Mesodermal cell (in vitro differentiated cells): Measurements from ENCODE around the gene CHCHD3.

Source experiments
- H3K27ac ChIP-seq: 2 replicates; pipeline ENCODE4 v1.7.0; 2013; ENCODE audit warnings: mild to moderate bottlenecking, low read depth, low read length, moderate library complexity; ENCODE audit not compliant: severe bottlenecking
- H3K36me3 ChIP-seq: 2 replicates; pipeline ENCODE4 v1.7.1; 2013; ENCODE audit warnings: mild to moderate bottlenecking, low read length, moderate library complexity; ENCODE audit not compliant: control insufficient read depth, insufficient read depth
- H3K4me1 ChIP-seq: one replicate; pipeline ENCODE4 v1.7.1; 2013; ENCODE audit warnings: mild to moderate bottlenecking, low read length; ENCODE audit not compliant: insufficient read depth, control insufficient read depth, poor library complexity, severe bottlenecking
- H3K4me3 ChIP-seq: 2 replicates; pipeline ENCODE4 v1.7.0; 2013; ENCODE audit warnings: low read length, control low read depth, mild to moderate bottlenecking; ENCODE audit not compliant: insufficient read depth, poor library complexity, severe bottlenecking; ENCODE audit errors: extremely low read depth
- H3K9me3 ChIP-seq: 2 replicates; pipeline ENCODE4 v1.7.1; 2013; ENCODE audit warnings: mild to moderate bottlenecking, low read length, moderate library complexity; ENCODE audit not compliant: control insufficient read depth
- WGBS, 2 experiments: methylation state at CpG; one replicate each; pipeline ENCODE4 v1.1.5; 2013; ENCODE audit warnings: missing lambda C conversion rate in 2 of 2; ENCODE audit not compliant: insufficient coverage in 2 of 2; 5-methylcytosine and 5-hydroxymethylcytosine counted together

CHCHD3 gene

DNA sequence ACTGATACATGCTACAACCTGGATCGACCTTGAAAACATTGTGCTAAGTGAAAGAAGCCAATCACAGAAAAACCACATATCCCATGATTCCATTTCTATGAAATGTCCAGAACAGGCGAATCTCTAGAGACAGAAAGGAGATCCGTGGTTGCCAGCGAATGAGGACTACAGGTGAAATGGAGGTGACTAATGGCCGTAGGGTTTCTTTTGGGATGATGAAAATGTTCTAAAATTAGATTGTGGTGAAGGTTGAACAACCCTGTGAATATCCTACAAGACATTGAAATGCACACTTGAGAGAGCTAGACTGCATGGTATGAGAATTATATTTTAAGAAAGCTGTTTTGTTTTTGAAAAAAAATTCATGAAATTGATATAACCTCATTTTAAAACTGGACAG, 317.1 kb downstream of the CHCHD3 start:
- H3K4me3 ChIP-seq: no peak overlapping the region
- H3K27ac ChIP-seq: no peak overlapping the region
- H3K9me3 ChIP-seq: peaks cover 4% of the 10 kb centered on the region
- H3K4me1 ChIP-seq: no peaks in the 10 kb centered on the region
- 89 to 96% methylated on average over 3 to 4 of the region's 5 CpGs for WGBS, 2 experiments
- H3K36me3 ChIP-seq: no peaks in the 10 kb centered on the region

DNA sequence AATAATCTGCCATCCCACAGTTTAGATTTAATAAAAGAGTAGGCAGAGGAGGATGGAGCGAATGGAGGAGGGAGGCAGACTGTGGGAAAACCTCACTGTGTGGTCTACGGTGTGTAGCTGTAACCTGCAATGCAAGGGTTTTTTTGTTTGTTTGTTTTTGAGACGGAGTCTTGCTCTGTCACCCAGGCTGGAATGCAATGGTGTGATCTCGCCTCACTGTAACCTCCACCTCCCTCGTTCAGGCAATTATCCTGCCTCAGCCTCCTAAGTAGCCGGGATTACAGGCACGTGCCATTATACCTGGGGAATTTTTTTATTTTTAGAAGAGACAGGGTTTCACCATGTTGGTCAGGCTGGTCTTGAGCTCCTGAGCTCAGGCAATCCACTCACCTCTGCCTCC, 321.0 kb downstream of the CHCHD3 start:
- Histone ChIP-seq H3K4me3 (no peak overlapping the region), H3K36me3 (no peaks in the 10 kb centered on the region), H3K27ac (no peak overlapping the region), H3K4me1 (no peaks in the 10 kb centered on the region), H3K9me3 (no peaks in the 10 kb centered on the region)
- 53 to 58% methylated on average over 3 to 4 of the region's 7 CpGs for WGBS, 2 experiments

DNA sequence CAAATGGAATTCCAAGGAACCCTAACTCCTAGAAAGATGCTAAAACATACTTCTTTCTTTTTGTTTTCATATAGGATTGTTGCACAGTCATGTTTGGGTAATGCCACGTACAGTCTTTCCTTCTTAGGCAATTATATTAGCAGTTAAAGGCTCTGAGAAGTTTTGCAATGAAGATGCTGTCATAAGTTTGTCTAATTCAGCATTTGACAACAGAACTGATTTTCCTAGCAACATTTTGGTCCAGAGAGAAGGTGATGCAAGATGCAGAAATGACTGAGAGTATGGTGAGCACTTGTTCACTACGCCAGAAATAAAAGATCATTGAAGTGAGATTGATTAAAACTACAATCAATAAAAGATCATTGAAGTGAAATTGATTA, 321.7 kb downstream of the CHCHD3 start:
- H3K4me3 ChIP-seq: no peak overlapping the region
- no peaks in the 10 kb centered on the region for H3K9me3 ChIP-seq
- H3K4me1 ChIP-seq: no peaks in the 10 kb centered on the region
- no peaks in the 10 kb centered on the region for H3K36me3 ChIP-seq
- H3K27ac ChIP-seq: no peak overlapping the region
- WGBS, 2 experiments: no CpG with 5 or more reads among the region's 2 CpGs

DNA sequence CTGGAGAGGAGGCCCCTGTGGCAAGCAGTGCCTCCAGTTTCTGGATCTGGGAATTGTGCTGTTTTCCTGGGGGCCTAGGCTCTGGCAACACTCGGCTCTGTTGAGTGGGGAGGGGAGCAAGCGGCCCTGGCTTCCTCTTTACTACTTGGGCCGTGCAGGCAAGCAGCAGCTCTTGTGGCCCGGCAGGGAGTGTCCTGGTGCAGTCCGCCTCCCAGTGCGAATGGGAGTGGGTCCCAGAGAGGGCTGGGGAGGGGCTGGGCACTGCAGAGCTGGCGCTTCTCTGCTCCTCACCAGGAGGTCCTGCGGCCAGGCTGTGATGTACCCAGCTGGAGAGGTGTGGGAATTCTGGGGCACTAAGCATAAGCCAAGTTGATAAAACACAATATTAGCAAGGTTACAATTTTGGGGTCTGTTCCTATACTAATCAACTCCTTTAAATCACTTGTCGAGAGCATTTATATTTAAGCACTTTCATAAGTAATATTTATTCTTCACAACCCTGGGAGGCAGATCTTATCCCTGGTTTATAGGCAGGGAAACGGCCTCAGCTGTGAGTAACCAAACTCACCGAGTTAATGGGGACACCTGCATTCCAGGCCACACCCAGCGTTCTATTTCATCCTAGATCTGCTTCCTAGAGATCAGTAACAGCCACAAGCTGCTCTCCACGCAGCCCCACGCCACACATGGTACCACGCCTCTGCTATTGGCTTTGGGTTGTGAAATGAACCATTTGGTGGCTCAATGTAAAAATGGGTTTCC, 322.2 kb downstream of the CHCHD3 start:
- H3K36me3 ChIP-seq: no peaks in the 10 kb centered on the region
- no peaks in the 10 kb centered on the region for H3K4me1 ChIP-seq
- WGBS, 2 experiments: 81 to 84% methylated on average over 10 to 11 of the region's 15 CpGs
- H3K4me3 ChIP-seq: no peak overlapping the region
- no peak overlapping the region for H3K27ac ChIP-seq
- no peaks in the 10 kb centered on the region for H3K9me3 ChIP-seq

DNA sequence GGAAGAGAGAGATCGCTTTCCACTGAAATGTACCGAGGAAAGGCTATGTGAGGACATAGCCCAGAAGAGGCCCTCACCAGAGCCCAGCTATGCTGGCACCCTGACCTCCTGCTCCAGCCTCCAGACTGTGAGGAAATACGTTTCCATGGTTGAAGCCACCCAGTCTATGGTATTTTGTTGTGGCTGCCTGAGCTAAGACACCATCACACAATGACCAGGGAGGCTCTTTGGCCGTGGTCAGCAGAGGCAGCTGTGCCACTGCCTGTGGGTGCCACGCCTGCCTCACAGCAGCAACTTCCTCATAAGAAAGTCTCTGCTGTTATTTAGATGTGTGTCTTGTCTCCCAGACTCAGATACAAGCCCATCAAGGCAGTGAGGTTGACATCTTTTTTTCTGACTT, 322.9 kb downstream of the CHCHD3 start:
- H3K27ac ChIP-seq: no peak overlapping the region
- H3K4me3 ChIP-seq: no peak overlapping the region
- no peaks in the 10 kb centered on the region for H3K36me3 ChIP-seq
- no peaks in the 10 kb centered on the region for H3K9me3 ChIP-seq
- no peaks in the 10 kb centered on the region for H3K4me1 ChIP-seq
- WGBS, 2 experiments: 89% methylated on average over 3 to 5 of the region's 5 CpGs

DNA sequence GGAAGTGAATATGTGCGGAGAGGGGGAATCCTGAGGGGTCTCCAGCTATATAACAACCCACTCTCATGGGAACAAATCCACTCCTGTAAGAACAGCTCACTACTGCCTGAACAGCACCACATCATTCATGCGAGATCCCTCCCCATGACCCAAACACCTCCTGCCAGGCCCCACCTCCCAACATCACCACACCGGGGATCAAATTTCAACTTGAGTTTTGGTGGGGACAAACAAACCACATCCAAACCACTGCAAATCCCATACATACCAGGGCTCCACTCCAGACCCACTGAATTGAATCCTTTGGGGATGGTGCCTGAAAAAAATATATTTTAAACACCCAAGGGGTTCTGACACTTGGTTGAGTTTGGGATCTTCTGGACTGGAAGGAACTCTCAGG, 324.1 kb downstream of the CHCHD3 start:
- Histone ChIP-seq H3K4me3 (no peak overlapping the region), H3K9me3 (no peaks in the 10 kb centered on the region), H3K36me3 (no peaks in the 10 kb centered on the region), H3K27ac (no peak overlapping the region), H3K4me1 (no peaks in the 10 kb centered on the region)
- WGBS, 2 experiments: 79% methylated on average over 2 of the region's 3 CpGs; no CpG with 5 or more reads in 1 of the 2 experiments

DNA sequence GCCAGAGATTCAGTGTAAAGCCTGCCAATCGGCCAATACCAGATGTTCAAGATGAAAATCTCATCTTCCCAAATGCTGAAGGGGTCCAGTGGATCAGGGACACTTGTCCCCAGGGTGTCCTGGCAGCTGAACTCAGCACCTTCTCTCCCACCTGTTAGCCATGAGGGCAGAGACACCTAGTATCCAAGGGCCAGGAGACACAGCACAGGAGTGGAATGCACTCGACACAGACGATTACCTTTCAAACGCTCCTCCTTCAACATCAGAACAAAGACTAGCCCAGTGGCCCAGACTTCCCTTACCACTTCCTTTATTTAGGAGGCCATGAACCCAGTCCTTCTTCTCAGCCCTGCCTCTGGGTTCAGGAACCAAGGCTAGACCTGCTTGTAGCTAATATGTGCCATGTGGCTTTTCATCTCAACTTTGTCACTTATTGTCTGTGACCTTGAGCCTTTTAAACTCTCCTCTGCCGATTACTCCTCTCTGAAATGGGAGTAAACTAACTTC, 325.4 kb downstream of the CHCHD3 start:
- Histone ChIP-seq H3K27ac (no peak overlapping the region), H3K9me3 (no peaks in the 10 kb centered on the region), H3K4me3 (no peak overlapping the region), H3K36me3 (no peaks in the 10 kb centered on the region), H3K4me1 (no peaks in the 10 kb centered on the region)
- 80 to 86% methylated on average over 4 of the region's 5 CpGs for WGBS, 2 experiments

DNA sequence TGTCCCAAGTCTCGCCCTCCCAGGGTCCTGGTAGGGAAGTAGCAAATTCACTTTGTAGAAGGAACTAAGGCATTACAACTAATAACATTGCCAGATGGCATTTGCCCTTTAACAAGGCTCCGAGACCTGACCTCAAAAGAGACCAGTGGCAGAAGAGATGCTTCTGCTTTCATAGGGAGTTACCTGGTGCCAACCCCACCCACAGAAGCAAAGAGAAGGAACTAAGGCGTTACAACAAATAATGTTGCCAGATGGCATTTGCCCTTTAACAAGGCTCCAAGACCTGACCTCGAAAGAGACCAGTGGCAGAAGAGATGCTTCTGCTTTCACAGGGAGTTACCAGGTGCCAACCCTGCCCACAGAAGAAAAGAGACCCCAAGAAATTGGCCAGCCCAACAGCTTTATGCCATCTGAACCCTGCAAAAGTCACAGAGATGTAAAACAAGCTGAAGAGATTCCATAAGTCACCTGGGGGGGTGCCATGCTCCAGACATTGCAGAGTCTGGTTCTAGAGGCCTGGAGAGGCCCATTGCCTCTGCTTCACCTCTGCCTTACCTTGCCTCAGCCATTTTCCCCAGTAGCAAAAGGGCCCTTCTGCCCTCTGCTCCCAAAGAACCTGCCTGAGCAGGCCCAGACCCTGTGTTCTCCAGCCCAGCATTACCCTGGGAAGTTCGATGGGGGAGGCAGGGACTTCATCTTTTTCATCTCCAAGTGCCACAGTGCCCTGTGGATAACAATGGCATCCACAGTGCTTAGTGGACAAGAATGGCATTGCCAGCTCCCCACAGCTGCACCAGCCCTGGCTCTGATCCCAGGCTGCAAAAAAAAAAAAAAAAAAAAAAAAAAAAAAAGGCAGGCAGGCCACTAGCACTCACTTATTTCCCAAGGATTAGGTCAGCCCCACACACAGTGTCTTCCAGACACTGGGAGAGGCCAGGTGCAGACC, 326.1 kb downstream of the CHCHD3 start:
- no peak overlapping the region for H3K27ac ChIP-seq
- peaks cover 4% of the 10 kb centered on the region for H3K4me1 ChIP-seq
- no peaks in the 10 kb centered on the region for H3K9me3 ChIP-seq
- 72% methylated on average over 4 of the region's 5 CpGs for WGBS, 2 experiments
- no peak overlapping the region for H3K4me3 ChIP-seq
- no peaks in the 10 kb centered on the region for H3K36me3 ChIP-seq

DNA sequence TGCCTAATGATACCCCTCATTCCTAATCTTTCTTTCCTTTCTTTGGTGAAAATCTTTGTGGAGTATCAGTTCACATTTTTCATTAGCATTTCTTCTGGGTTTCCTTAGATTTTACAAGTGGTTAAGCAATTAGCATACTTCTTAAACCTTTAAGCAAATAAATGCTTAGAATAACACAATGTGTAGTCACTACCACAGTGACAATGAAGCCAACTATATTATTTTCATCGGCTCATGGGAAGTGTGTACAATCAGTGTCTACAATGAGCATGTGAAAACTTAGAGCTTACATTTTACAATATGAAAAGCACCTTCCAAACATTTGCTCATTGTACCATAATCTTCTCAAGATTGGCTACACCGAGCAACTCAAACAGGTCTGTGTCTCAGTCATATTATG, 329.5 kb downstream of the CHCHD3 start:
- Histone ChIP-seq H3K36me3 (no peaks in the 10 kb centered on the region), H3K9me3 (no peaks in the 10 kb centered on the region), H3K4me1 (peaks cover 5% of the 10 kb centered on the region), H3K27ac (no peak overlapping the region), H3K4me3 (no peak overlapping the region)
- 89 to 100% methylated on average over 1 of the region's 2 CpGs for WGBS, 2 experiments

DNA sequence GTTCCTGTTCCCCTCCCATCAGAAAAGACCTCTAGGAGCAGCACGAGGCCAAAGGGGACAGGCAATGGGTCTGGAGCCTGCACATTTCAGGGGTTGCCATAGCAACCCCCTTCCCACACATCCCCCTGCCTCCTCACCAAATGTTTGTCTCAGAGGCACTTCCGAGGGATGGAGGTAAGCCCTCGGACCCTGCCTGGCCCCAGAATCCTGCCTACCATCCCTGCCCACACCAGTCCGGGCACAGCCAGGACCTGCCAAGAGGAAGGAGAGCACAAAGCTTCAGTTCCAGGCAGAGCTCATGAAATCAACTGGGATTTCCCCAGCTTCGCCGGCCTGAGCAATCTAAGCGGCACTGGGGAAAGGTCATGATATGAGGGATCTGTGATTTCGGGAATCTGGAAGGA, 330.6 kb downstream of the CHCHD3 start:
- 68 to 71% methylated on average over 6 of the region's 8 CpGs for WGBS, 2 experiments
- H3K4me3 ChIP-seq: no peak overlapping the region

More for the DNA sequence above, 330.6 kb downstream of the CHCHD3 start:
- H3K9me3 ChIP-seq: no peaks in the 10 kb centered on the region
- peaks cover 5% of the 10 kb centered on the region for H3K4me1 ChIP-seq
- H3K36me3 ChIP-seq: no peaks in the 10 kb centered on the region
- H3K27ac ChIP-seq: no peak overlapping the region
